ENCODE results near the gene TFE3.

Gene TFE3

DNA sequence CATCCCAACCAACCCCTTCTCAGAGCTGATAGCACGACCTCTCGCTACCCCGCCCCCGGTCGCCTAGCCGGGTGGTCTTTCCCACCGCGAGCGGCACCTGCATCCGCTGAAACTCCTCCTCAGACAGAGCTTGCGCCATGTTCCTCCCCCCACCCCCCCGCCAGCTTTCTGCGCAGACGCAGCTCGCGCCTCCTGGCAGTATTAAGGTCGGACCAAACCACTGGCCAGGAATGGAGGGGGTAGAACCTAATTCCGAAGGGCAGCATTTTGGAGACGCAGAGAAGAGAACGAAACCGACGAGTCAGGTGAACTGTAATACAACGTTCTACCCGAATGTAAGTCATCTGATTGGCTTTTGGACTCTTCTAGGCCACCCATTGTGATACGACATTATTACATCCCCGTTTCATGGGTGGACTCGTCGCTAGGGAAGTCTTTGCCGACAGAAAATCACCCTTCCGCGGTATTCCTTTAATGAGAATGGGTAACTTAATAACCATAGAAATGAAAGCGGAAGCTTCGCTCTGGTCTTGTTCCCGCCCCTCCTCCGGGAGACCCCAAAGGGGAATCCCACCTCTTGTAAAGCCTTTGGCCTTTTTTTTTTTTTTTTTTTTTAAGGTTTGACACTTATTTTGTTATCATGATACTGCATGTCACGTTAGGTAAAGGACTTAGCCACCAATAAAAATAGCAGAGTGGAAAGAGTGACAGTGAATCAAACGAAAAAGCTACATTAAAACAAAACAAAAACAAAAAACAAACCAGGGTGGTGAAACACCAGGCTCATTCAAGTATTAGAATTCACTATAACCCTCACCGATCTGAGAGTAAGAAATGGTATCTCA is 40.8 kb downstream of the TFE3 start, which contains the start of gene GRIPAP1:
Gene GRIPAP1, minus strand, starts transcription at position 174 of the 845 bp plus-strand sequence. Its CDS starts 35 bp downstream, at position 139.
- peak within 1 kb of the TSS; percentile 84 for H3K4me3 ChIP-seq (replicated peaks; ENCODE audit: low read depth, low read length)
- DNase-seq (ENCODE audit: low read depth) = peak; percentile 97
- TF ChIP-seq, protein P1, sequence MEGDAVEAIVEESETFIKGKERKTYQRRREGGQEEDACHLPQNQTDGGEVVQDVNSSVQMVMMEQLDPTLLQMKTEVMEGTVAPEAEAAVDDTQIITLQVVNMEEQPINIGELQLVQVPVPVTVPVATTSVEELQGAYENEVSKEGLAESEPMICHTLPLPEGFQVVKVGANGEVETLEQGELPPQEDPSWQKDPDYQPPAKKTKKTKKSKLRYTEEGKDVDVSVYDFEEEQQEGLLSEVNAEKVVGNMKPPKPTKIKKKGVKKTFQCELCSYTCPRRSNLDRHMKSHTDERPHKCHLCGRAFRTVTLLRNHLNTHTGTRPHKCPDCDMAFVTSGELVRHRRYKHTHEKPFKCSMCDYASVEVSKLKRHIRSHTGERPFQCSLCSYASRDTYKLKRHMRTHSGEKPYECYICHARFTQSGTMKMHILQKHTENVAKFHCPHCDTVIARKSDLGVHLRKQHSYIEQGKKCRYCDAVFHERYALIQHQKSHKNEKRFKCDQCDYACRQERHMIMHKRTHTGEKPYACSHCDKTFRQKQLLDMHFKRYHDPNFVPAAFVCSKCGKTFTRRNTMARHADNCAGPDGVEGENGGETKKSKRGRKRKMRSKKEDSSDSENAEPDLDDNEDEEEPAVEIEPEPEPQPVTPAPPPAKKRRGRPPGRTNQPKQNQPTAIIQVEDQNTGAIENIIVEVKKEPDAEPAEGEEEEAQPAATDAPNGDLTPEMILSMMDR (IDR thresholded peaks at IDR 0.05; ENCODE audit: low read length, missing control alignments) = no peak

DNA sequence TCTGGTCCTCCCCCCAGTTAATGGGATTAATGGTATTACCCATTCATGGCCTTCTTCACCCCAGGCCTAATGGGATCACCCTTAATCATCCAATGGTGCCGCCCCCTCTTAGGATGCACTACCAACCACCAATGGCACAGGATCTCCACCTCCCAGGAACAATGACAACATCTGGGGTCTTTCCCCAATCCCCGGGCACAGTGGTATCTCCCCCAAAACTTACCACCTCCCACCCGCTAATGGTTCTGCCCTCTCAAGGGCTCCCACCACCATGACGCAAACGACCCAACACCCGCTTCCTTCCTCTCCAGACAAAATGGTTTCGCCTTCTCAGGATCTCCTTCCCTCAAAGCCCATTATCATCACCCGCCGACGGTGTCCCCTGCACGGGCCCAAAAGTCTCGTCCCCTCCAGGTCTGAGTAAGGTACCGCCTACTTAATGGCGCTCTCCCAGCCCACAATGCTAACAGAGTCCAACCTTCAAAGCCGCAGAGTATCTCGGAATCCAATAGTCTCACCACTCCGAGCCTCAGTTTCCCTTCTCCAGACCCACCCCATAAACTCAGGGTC is 41.6 kb downstream of the TFE3 start:
- TF ChIP-seq, protein P1 (IDR thresholded peaks at IDR 0.05; ENCODE audit: low read length, missing control alignments) = no peak
- DNase-seq (ENCODE audit: low read depth) = peak; percentile 47
- H3K4me3 ChIP-seq (replicated peaks; ENCODE audit: low read depth, low read length) = peak overlapping the region; percentile 84

DNA sequence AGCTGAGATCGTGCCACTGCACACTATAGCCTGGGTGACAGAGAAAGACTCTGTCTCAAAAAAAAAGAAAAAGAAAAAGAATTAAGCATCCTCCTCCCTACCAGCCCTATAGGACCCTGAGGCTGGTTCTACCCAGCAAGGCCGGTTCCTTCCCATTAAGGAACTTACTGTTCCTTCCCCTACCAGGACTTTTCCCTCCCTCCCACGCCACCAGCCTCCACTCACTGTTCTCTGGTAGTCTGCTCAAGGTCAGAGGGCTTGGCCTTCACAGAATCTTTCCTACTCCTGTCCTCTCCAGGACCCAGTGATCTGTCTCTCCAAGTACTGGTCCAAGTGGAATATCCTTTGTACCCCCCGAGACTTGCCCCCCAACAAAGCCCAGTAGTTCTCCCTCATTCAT is 42.5 kb downstream of the TFE3 start:
- TF ChIP-seq, protein P1 (IDR thresholded peaks at IDR 0.05; ENCODE audit: low read length, missing control alignments) = no peak
- no peak for DNase-seq (ENCODE audit: low read depth)
- no peak overlapping the region for H3K4me3 ChIP-seq (replicated peaks; ENCODE audit: low read depth, low read length)

DNA sequence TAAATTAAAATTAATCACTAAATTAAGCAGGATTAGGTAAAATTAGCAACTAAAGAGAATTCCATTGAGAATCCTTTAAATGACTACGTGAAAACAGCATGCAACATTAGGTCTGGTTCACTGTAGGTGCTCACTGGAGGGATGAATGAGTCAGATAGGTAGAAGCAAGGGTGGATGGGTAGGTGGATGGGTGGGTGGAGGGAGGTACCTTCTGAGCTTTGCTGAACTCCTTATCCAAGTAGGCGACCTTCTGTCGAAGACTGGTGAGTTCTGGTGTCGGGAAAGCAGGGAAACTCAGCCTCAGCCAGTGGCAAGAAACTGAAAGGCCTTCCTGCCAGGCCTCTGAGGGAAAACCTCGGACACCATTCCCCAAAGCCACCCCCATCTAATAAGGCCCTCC is 44.1 kb downstream of the TFE3 start:
- TF ChIP-seq, protein P1 (IDR thresholded peaks at IDR 0.05; ENCODE audit: low read length, missing control alignments) = no peak
- no peak overlapping the region for H3K4me3 ChIP-seq (replicated peaks; ENCODE audit: low read depth, low read length)
- DNase-seq (ENCODE audit: low read depth) = no peak

DNA sequence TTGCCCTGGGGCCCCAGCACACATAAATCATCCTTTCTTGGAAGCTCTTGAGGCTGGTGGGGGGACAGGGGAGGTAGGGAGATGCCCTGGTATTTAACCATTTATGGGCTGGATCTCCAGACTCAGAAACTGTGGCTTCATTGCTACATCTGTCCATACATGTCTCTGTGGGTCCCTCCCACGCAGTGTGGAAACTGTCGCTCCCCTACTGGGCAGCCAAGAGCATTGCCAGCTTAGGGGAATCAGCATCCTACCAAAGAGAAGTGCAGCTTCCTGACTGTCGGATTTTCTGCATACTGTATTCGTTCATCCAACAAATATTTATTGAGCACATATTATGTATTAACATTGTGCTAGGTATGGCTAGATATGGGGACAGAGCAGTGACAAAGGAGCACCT is 44.8 kb downstream of the TFE3 start:
- DNase-seq (ENCODE audit: low read depth) = peak; percentile 5
- TF ChIP-seq, protein P1 (IDR thresholded peaks at IDR 0.05; ENCODE audit: low read length, missing control alignments) = no peak
- H3K4me3 ChIP-seq (replicated peaks; ENCODE audit: low read depth, low read length) = no peak overlapping the region

DNA sequence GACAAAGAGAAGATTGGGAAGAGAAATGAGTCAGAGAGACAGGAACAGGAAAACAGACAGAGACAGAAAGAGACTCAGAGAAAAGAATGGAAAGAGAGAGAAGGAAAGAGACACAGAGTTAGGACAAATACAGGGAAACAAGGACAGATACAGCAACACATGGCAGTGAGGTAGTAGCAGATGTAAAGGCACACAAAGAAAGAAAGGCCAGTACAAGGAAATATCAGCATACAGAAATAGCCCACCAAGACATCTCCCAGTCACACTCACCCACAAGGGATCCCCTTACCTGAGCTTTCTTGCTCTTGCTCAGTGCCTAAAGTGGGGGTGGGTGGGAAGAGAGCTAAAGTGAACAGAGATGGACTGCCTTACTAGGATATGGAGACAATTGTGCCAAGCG is 45.3 kb downstream of the TFE3 start:
- TF ChIP-seq, protein P1 (IDR thresholded peaks at IDR 0.05; ENCODE audit: low read length, missing control alignments) = no peak
- no peak overlapping the region for H3K4me3 ChIP-seq (replicated peaks; ENCODE audit: low read depth, low read length)
- DNase-seq (ENCODE audit: low read depth) = no peak

Measured in fibroblast of pulmonary artery (primary cell).